Measurements from ENCODE around the gene KLHL1.

DNA sequence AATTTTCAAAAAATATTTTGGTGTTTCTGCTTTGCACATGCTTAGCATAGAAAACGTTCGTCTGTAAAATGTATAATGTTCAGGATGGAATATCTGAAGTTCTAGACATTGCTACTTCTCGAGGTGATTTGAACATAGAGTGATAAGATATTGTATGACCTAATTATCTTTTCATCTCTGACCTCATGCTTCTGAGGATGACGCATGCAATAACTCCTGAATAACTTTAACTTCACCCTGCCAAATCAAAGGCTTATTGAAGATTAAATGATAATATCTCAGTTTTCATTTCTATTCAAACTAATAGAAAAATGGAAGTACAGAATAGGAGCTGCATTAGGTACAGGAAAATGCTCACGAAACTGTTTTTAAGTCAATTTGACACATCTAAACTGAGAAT is 151.4 kb downstream of the KLHL1 start:
- no peak for TF ChIP-seq CTCF (IDR thresholded peaks at IDR 0.05)
- TF ChIP-seq POLR2A (IDR thresholded peaks at IDR 0.05): no peak

All from Peyer's patch (tissue), 4 donors.